HG02759 (cell line): Measurements from ENCODE around the gene RASSF4.

Experiments
- ATAC-seq: cut with Tn5 transposase; IDR thresholded peaks from one replicate; pipeline ENCODE4 v1.9.1; 2021; ENCODE audit warnings: mild to moderate bottlenecking, moderate library complexity; ENCODE audit not compliant: unreplicated experiment

RASSF4 gene

GRCh38 chr10:44985175-44985681 is 25.6 kb downstream of the RASSF4 start:
- no peak for ATAC-seq

GRCh38 chr10:44986179-44986578 is 26.6 kb downstream of the RASSF4 start:
- ATAC-seq, result no peak

- no peak for ATAC-seq
These were observed 27.1 kb downstream of the RASSF4 start for GRCh38 chr10:44986670-44987069.

GRCh38 chr10:44988957-44989585 is 29.5 kb downstream of the RASSF4 start:
- ATAC-seq, result no peak

- no peak for ATAC-seq
These were observed 30.1 kb downstream of the RASSF4 start for GRCh38 chr10:44989597-44990301.

- ATAC-seq, result no peak
These were observed 30.7 kb downstream of the RASSF4 start for GRCh38 chr10:44990302-44990655.

GRCh38 chr10:44990965-44991364 is 31.4 kb downstream of the RASSF4 start:
- ATAC-seq, result no peak

- no peak for ATAC-seq
These were observed 32.0 kb downstream of the RASSF4 start for GRCh38 chr10:44991571-44991970.

GRCh38 chr10:44992070-44992731 is 32.6 kb downstream of the RASSF4 start:
- ATAC-seq, result no peak

GRCh38 chr10:44992732-44993225 is 33.2 kb downstream of the RASSF4 start:
- ATAC-seq, result no peak

GRCh38 chr10:44993226-44993921 is 33.8 kb downstream of the RASSF4 start:
- ATAC-seq, result no peak

- ATAC-seq, result no peak
These were observed 34.5 kb downstream of the RASSF4 start for GRCh38 chr10:44993922-44994751.

GRCh38 chr10:44994752-44995530 is 35.3 kb downstream of the RASSF4 start:
- no peak for ATAC-seq

GRCh38 chr10:44995581-44995913 is 35.9 kb downstream of the RASSF4 start:
- no peak for ATAC-seq

GRCh38 chr10:44995914-44996669 is 36.5 kb downstream of the RASSF4 start:
- ATAC-seq, result no peak

- no peak for ATAC-seq
These were observed 37.6 kb downstream of the RASSF4 start for GRCh38 chr10:44997105-44997748.

GRCh38 chr10:44998146-44998631 is 38.6 kb downstream of the RASSF4 start:
- no peak for ATAC-seq

- ATAC-seq, result no peak
These were observed 40.6 kb downstream of the RASSF4 start for GRCh38 chr10:45000138-45000751.
